Left ventricle myocardium inferior (tissue), 1 donor: Measurements from ENCODE around the gene UNC93A. TPM values are rescaled to one million over a fixed set of nuclear protein-coding genes. Genes with fewer than 3 reads are reported as not detected.

Source experiments
- DNase-seq: peaks from one replicate; pipeline ENCODE4 v3.0.0-alpha.2; 2020
- H3K27ac ChIP-seq: fragments of 200-600 bp; replicated peaks from 2 replicates; pipeline ENCODE4 v1.8.0; 2021
- H3K27me3 ChIP-seq: fragments of 200-600 bp; 2 replicates; pipeline ENCODE4 v1.8.0; 2021; ENCODE audit warnings: low read depth
- H3K36me3 ChIP-seq: fragments of 200-600 bp; 2 replicates; pipeline ENCODE4 v1.8.0; 2021
- H3K4me1 ChIP-seq: fragments of 200-600 bp; 2 replicates; pipeline ENCODE4 v1.8.0; 2021
- H3K4me3 ChIP-seq: fragments of 200-600 bp; 2 replicates; pipeline ENCODE4 v1.8.0; 2021; ENCODE audit warnings: mild to moderate bottlenecking, moderate library complexity
- H3K9me3 ChIP-seq: fragments of 200-600 bp; replicated peaks from 2 replicates; pipeline ENCODE4 v1.8.0; 2021
- intact Hi-C: fragments of 100-400 bp; cut with micrococcal nuclease; formaldehyde crosslinking; loops from one replicate; pipeline ENCODE4 v1.11.0; 2022
- total RNA-seq: library from RNA; stranded (reverse); fragmentation: NEBNext Ultra II Directional; extraction: Animal tissue kit (Norgen Biotek cat#: 25700); gene quantifications from one replicate; pipeline ENCODE4 v1.2.1, GENCODE V29; 2021
- TF ChIP-seq, protein P1 (sequence below): fragments of 200-600 bp; IDR thresholded peaks from 2 replicates; pipeline ENCODE4 v1.8.0; 2021; ENCODE audit warnings: antibody characterized with exemption, mild to moderate bottlenecking, borderline replicate concordance
- donor health status: DM: no; HTN: yes; CAD: no; lungs with severe emphysema.

Gene UNC93A
- total RNA-seq, 1 donor from 2014 or later = not detected

DNA sequence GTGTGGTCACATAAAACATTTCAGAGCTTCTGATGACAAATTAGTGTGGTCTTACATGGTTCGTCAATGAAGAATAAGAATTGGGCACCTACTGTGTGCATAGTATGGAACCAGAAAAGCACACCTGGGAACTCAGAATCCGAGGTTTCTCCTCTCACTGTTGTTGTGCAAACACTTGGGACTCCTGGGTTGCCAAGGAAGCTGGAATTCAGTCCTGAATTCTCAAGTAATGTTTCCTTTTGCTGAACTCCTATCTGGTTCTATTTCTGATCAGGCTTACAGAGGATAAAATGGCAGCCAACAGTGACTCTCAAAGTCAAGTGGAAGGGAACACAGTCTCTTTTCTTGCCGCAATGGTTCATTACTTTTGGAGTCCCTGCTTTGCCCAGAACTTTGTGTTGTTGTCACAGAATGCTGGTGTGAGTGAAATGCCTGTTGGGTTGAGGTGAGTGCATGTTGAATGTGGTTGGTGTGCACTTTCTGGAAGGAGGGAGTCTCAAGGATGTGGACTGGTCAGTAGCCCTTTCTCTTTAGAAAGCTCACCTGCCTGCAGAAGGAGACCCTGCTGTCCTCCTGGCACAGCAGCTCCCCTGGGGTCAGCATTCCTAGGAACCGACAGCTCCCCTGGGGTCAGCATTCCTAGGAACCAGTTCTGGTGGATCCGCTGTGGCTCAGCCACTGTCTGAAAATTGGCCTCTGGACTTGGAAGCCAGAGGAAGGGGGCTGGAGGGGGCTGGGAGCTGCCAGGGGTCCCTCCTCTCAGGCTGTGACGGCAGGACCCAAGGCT is 1.4 kb downstream of the UNC93A start:
- no peak overlapping the region for H3K4me3 ChIP-seq
- intact Hi-C loops = no loop called here
- H3K9me3 ChIP-seq = peaks cover 1% of the 10 kb centered on the region
- H3K27ac ChIP-seq = no peak overlapping the region
- no peaks in the 10 kb centered on the region for H3K36me3 ChIP-seq
- TF ChIP-seq, protein P1, sequence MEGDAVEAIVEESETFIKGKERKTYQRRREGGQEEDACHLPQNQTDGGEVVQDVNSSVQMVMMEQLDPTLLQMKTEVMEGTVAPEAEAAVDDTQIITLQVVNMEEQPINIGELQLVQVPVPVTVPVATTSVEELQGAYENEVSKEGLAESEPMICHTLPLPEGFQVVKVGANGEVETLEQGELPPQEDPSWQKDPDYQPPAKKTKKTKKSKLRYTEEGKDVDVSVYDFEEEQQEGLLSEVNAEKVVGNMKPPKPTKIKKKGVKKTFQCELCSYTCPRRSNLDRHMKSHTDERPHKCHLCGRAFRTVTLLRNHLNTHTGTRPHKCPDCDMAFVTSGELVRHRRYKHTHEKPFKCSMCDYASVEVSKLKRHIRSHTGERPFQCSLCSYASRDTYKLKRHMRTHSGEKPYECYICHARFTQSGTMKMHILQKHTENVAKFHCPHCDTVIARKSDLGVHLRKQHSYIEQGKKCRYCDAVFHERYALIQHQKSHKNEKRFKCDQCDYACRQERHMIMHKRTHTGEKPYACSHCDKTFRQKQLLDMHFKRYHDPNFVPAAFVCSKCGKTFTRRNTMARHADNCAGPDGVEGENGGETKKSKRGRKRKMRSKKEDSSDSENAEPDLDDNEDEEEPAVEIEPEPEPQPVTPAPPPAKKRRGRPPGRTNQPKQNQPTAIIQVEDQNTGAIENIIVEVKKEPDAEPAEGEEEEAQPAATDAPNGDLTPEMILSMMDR = no peak
- DNase-seq = no peak
- peaks cover 11% of the 10 kb centered on the region for H3K27me3 ChIP-seq
- H3K4me1 ChIP-seq = no peaks in the 10 kb centered on the region

DNA sequence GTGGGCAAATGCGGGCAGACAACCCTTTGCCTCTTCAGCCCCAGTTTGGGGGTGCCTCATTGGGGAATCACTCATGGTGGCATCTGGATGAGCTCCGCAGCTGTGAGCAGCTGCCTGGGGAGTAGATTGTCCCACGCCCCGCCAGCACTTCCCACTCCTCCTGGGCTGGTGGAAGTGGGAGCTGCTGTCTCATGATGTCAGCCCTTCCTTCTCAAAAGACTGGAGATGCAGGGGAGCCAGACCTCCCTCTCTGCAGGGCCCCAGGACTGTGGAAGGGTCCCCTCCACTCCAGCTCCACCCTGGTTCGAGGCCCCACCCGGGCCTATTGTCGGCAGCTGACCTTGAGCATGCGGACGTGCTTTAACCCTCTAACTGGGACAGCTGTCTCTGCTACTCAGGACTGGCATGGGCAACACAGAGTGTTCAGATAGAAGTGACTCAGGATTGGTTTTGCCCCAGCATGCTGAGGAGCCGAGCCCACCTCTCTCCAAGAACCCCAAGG is 2.0 kb downstream of the UNC93A start:
- intact Hi-C loops = no loop called here
- H3K9me3 ChIP-seq = peaks cover 6% of the 10 kb centered on the region
- peaks cover 17% of the 10 kb centered on the region for H3K27me3 ChIP-seq
- DNase-seq = no peak
- H3K27ac ChIP-seq = no peak overlapping the region
- no peaks in the 10 kb centered on the region for H3K4me1 ChIP-seq
- H3K36me3 ChIP-seq = no peaks in the 10 kb centered on the region
- H3K4me3 ChIP-seq = no peak overlapping the region
- TF ChIP-seq, protein P1 = no peak

DNA sequence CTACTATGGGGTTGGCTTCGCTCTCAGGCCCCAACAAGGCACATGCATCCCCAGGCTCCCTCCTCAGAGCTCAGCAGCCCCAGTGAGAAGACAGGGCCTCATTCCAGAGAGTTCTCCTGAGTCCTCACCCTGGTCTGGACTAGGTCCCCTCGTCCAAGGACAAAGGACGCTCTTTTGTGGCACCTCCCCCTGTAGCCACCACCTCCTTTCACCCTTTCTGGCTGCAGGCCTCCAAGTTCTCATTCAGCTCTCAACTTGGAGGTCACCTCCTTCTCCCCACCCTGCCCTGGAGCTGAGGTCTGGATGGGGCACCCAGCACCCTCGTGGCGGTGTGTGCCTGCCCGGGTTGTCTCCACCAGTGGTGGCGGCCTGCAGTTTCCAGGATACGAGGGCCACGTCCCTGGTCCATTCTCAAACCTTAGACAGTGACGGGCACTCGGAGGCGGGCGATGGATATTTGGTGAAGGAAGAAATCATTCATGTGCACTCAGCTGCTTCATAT is 2.5 kb downstream of the UNC93A start:
- DNase-seq = no peak
- TF ChIP-seq, protein P1 = no peak
- Histone ChIP-seq H3K9me3 (peaks cover 6% of the 10 kb centered on the region), H3K4me1 (no peaks in the 10 kb centered on the region), H3K27me3 (peaks cover 22% of the 10 kb centered on the region), H3K27ac (no peak overlapping the region), H3K36me3 (no peaks in the 10 kb centered on the region), H3K4me3 (no peak overlapping the region)
- intact Hi-C loops = no loop called here

DNA sequence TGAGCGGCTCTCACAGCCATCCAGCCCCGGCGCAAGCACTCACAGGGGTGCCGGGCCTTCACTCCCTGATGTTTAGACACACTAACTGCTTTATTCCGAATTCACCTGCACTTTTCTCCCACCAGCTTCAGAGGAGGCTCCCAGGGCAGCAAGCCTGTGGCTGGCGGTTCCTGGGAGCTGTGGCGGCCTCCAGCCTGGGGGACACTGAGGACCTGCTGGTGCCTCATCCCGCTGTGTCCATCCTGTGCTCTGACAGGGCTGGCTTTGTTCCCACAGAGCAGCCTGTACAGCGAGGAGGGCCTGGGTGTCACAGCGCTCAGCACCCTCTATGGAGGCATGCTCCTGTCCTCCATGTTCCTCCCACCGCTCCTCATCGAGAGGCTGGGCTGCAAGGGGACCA is 3.1 kb downstream of the UNC93A start:
- TF ChIP-seq, protein P1 = no peak
- no peak for DNase-seq

DNA sequence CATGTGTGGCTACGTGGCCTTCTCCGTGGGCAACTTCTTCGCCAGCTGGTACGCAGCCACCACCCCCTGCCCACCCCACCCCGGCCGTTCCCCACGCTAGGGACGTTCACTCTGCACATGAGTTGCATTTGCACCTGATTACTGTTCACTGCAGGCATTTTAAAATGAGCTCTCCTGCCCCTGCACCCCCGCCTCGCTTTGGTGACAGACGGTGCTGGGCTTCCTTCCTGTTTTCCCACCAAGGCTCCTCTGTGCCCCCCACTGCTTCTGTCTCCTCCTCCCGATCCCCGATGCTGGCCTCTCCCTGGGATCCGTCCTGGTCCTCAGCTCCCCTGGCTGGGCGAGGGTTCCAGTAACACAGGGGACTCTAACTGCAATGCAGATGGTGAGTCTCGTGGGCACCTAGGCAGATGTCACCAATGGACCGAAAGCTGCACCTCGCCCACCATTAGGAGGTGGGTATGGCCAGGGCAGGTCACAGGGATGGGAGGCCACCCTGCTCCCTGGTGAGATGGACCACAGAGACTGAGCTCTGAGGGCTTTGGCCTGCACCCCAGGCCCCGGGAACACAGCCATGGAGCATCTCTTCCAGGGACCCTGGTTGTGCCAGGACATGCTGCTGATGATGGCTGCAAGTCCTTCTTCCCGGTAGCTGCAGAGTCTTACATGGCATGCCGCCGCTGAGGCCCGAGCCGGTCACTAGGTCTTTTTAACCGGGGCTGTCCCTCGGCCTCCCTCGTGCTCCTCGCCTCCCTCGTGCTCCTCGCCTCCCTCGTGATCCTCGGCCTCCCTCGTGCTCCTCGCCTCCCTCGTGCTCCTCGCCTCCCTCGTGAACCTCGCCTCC is 3.8 kb downstream of the UNC93A start:
- peaks cover 6% of the 10 kb centered on the region for H3K9me3 ChIP-seq
- no peaks in the 10 kb centered on the region for H3K4me1 ChIP-seq
- TF ChIP-seq, protein P1 = no peak
- H3K36me3 ChIP-seq = no peaks in the 10 kb centered on the region
- H3K4me3 ChIP-seq = no peak overlapping the region
- peaks cover 22% of the 10 kb centered on the region for H3K27me3 ChIP-seq
- no peak for DNase-seq
- H3K27ac ChIP-seq = no peak overlapping the region
- intact Hi-C loops = no loop called here

More for the DNA sequence above, 3.1 kb downstream of the UNC93A start:
- H3K9me3 ChIP-seq = peaks cover 6% of the 10 kb centered on the region
- intact Hi-C loops = no loop called here
- H3K36me3 ChIP-seq = no peaks in the 10 kb centered on the region
- no peak overlapping the region for H3K4me3 ChIP-seq
- H3K27ac ChIP-seq = no peak overlapping the region
- peaks cover 22% of the 10 kb centered on the region for H3K27me3 ChIP-seq
- no peaks in the 10 kb centered on the region for H3K4me1 ChIP-seq
